HepG2 (cell line): ENCODE results near the gene ENTREP1. TPM values are rescaled to one million over a fixed set of nuclear protein-coding genes. Genes with fewer than 3 reads are reported as not detected.

ENCODE experiments used
- ATAC-seq: fragments of 200-7000 bp; cut with Tn5 transposase; 3 replicates; pipeline ENCODE4 v1.9.1; 2020; ENCODE audit warnings: mild to moderate bottlenecking, moderate library complexity
- BruUV-seq: library from RNA; stranded (reverse); fragments of 400-500 nt; replicated peaks from 2 replicates; lab custom pipeline; 2021; lab: Mats Ljungman, UMichigan
- CTCF ChIA-PET: fragments of 300-600 bp; formaldehyde crosslinking; extraction: SDS; loops from one replicate; lab custom pipeline; 2021; ENCODE audit warnings: low total read pairs, inconsistent platforms, low intra/inter-chr PET ratio; lab: Yijun Ruan, JAX
- POLR2A ChIA-PET: fragments of 350-600 bp; sonication (Branson Sonifier 250); formaldehyde crosslinking; loops from one replicate; lab custom pipeline; 2020; ENCODE audit warnings: antibody characterized with exemption, inconsistent platforms; lab: Yijun Ruan, JAX
- DNase-seq: peaks from one replicate; pipeline ENCODE4 v3.0.0-alpha.2; 2015; ENCODE audit warnings: low spot score
- FAIRE-seq: peaks from 3 replicates; lab custom pipeline; 2011; peaks lifted over from hg19 to GRCh38; lab: Jason Lieb, UNC
- H2AFZ ChIP-seq: one replicate; pipeline ENCODE4 v1.6.1; 2011; ENCODE audit warnings: low read length, inconsistent platforms
- H3K27ac ChIP-seq: fragments of 300-600 bp; 3 replicates; pipeline ENCODE4 v1.8.0; 2011; ENCODE audit warnings: mixed run types, mild to moderate bottlenecking, mixed read lengths, low read length, inconsistent platforms; ENCODE audit not compliant: insufficient read depth; ENCODE audit errors: extremely low read length
- H3K27me3 ChIP-seq, 2 experiments: fragments of 200-600 bp in 1 of 2; 2 replicates in 1 of 2; 3 replicates in 1 of 2; pipeline versions ENCODE4 v1.6.0 to v1.8.0; 2011; ENCODE audit warnings: low read length in 2 of 2, mild to moderate bottlenecking in 2 of 2, moderate library complexity in 2 of 2, inconsistent platforms in 1 of 2; ENCODE audit not compliant: insufficient read depth in 2 of 2, control insufficient read depth in 1 of 2
- H3K36me3 ChIP-seq, 2 experiments: fragments of 200-600 bp in 1 of 2; replicated peaks in 1 of 2; 2 replicates in 1 of 2; 3 replicates in 1 of 2; pipeline versions ENCODE4 v1.5.1 to v1.8.0; 2011; ENCODE audit warnings: low read length in 2 of 2, inconsistent platforms in 1 of 2; ENCODE audit not compliant: insufficient read depth in 2 of 2, control insufficient read depth in 1 of 2
- H3K4me1 ChIP-seq: 2 replicates; pipeline ENCODE4 v1.5.1; 2012; ENCODE audit warnings: low read length, inconsistent platforms; ENCODE audit not compliant: insufficient read depth
- H3K4me2 ChIP-seq: 2 replicates; pipeline ENCODE4 v1.6.0; 2011; ENCODE audit warnings: low read depth, low read length, inconsistent platforms
- H3K4me3 ChIP-seq, 3 experiments: fragments of 200-600 bp in 1 of 3; sonication (generic), shearing (Covaris generic) in 1 of 3; replicated peaks in 1 of 3; 2 replicates each; pipeline ENCODE4 v1.5.1; 2011 to 2016; ENCODE audit warnings: low read length in 3 of 3, inconsistent platforms in 2 of 3, low read depth in 2 of 3, mild to moderate bottlenecking in 2 of 3, control low read depth in 1 of 3, mixed read lengths in 1 of 3; ENCODE audit not compliant: insufficient read depth in 1 of 3
- H3K79me2 ChIP-seq: one replicate; pipeline ENCODE4 v1.6.1; 2011; ENCODE audit warnings: low read length, inconsistent platforms; ENCODE audit not compliant: insufficient read depth
- H3K9ac ChIP-seq: 2 replicates; pipeline ENCODE4 v1.6.0; 2011; ENCODE audit warnings: mild to moderate bottlenecking, low read depth, low read length, inconsistent platforms; ENCODE audit not compliant: insufficient read depth
- H3K9me3 ChIP-seq: 2 replicates; pipeline ENCODE4 v1.5.1; 2012; ENCODE audit warnings: mild to moderate bottlenecking, low read length
- H4K20me1 ChIP-seq: 2 replicates; pipeline ENCODE4 v1.6.0; 2011; ENCODE audit warnings: inconsistent platforms, mild to moderate bottlenecking, low read length, moderate library complexity; ENCODE audit not compliant: insufficient read depth
- FOXK1 ChIP-seq: sonication (generic); formaldehyde crosslinking; IDR thresholded peaks from 2 replicates; pipeline ENCODE4 v1.4.0; 2020; ENCODE audit warnings: low read depth, missing genetic modification reagents, borderline replicate concordance
- KDM3A ChIP-seq: IDR thresholded peaks from 2 replicates; pipeline ENCODE4 v1.6.1; 2018; ENCODE audit warnings: low read depth, missing compliant biosample characterization
- KDM5B ChIP-seq: sonication (generic); formaldehyde crosslinking; IDR thresholded peaks from 2 replicates; pipeline ENCODE4 v1.4.0; 2020; ENCODE audit warnings: missing genetic modification reagents, mild to moderate bottlenecking, borderline replicate concordance
- NFYC ChIP-seq: IDR thresholded peaks from 2 replicates; pipeline ENCODE4 v1.6.1; 2016; ENCODE audit warnings: missing genetic modification reagents, missing compliant biosample characterization
- NR1H2 ChIP-seq: sonication (generic); formaldehyde crosslinking; IDR thresholded peaks from 2 replicates; pipeline ENCODE4 v1.8.1; 2022; ENCODE audit warnings: low read depth, missing genetic modification reagents, borderline replicate concordance
- RNF219 ChIP-seq: sonication (generic); formaldehyde crosslinking; IDR thresholded peaks from 2 replicates; pipeline ENCODE4 v1.5.0; 2020; ENCODE audit warnings: mild to moderate bottlenecking, missing genetic modification reagents
- SALL1 ChIP-seq: sonication (generic); formaldehyde crosslinking; IDR thresholded peaks from 2 replicates; pipeline ENCODE4 v1.8.0; 2022; ENCODE audit warnings: mild to moderate bottlenecking, missing genetic modification reagents
- WIZ ChIP-seq: sonication (generic); formaldehyde crosslinking; IDR thresholded peaks from 2 replicates; pipeline ENCODE4 v1.5.1; 2020; ENCODE audit warnings: mild to moderate bottlenecking, missing genetic modification reagents
- ZNF687 ChIP-seq: sonication (generic); formaldehyde crosslinking; IDR thresholded peaks from 2 replicates; pipeline ENCODE4 v1.5.1; 2020; ENCODE audit warnings: mild to moderate bottlenecking, missing genetic modification reagents, moderate library complexity
- ZNF724P ChIP-seq: sonication (generic); formaldehyde crosslinking; IDR thresholded peaks from 2 replicates; pipeline ENCODE4 v1.8.0; 2022; ENCODE audit warnings: missing genetic modification reagents, borderline replicate concordance
- ZNF839 ChIP-seq: sonication (generic); formaldehyde crosslinking; IDR thresholded peaks from 2 replicates; pipeline ENCODE4 v1.4.0; 2020; ENCODE audit warnings: missing genetic modification reagents, mild to moderate bottlenecking, borderline replicate concordance
- WGBS: methylation state at CpG from one replicate; pipeline ENCODE4 v1.1.6; 2017; ENCODE audit warnings: low lambda C conversion rate; 5-methylcytosine and 5-hydroxymethylcytosine counted together
- in situ Hi-C: cut with HindIII; loops from 2 replicates; pipeline ENCODE4 v1.10.0; 2017; ENCODE audit warnings: low pct_unique_long_range_greater_than_20kb; ENCODE audit not compliant: extremely low pct_ligation_motif_present
- intact Hi-C: fragments of 100-400 bp; cut with micrococcal nuclease; formaldehyde crosslinking; loops from one replicate; pipeline ENCODE4 v1.10.0; 2022; ENCODE audit not compliant: unreplicated experiment
- polyA plus RNA-seq, 8 experiments: library from polyadenylated mRNA; depleted of rRNA in 3 of 8; stranded (reverse) in 7 of 8; unstranded in 1 of 8; fragments of >200 nt; fragmentation: Illumina TruSeq in 4 of 8; extraction: Trizol in 4 of 8; gene quantifications; 2 replicates each; pipeline versions ENCODE4 v1.2.1 to v1.2.3, GENCODE V29; 2011 to 2016; ENCODE audit warnings: low read depth in 4 of 8, missing spikeins in 1 of 8, mixed read lengths in 1 of 8; ENCODE audit not compliant: insufficient read depth in 1 of 8
- total RNA-seq, 5 experiments: library from RNA; depleted of rRNA; stranded (reverse); fragments of >200 nt; fragmentation: Illumina TruSeq; extraction: Trizol; gene quantifications; 2 replicates each; pipeline ENCODE4 v1.2.3, GENCODE V29; 2016; ENCODE audit warnings: low read depth in 1 of 5

The ENTREP1 gene
- total and polyA plus RNA-seq, 2 of the 13 experiments (the other 11 are each of a cell fraction or from before 2014, with no cell fraction given), result not detected

GRCh38 chr9:69411931-69412740, 87.1 kb downstream of the ENTREP1 start:
- intact Hi-C loops, result loop anchor here (2.0 kb wide), 1 partner anchor 137 kb away; no protein-coding TSS in a partner anchor
- FAIRE-seq, result no peak

GRCh38 chr9:69412741-69413150, 87.7 kb downstream of the ENTREP1 start:
- in situ Hi-C loops, result no loop called here
- peak; percentile 39 for DNase-seq
- CTCF ChIA-PET, result interaction anchor here (0.7 to 1.7 kb wide), 3 partner anchors 136 to 520 kb away, joined by 3 to 9 read pairs (median 5); no protein-coding TSS in a partner anchor
- TF ChIP-seq ZNF687 (CRISPR knock-in tag) (peak; percentile 22; the same call in 1 of the 2 replicates), RNF219 (no peak), ZNF839 (CRISPR knock-in tag) (0 out of 2 replicates have a peak, but pooled peaks have one; percentile 62), SALL1 (CRISPR knock-in tag) (peak; percentile 24), KDM5B (peak; percentile 40; the same call in 1 of the 2 replicates), NFYC (CRISPR knock-in tag) (no peak), WIZ (CRISPR knock-in tag) (no peak)

More at GRCh38 chr9:69411931-69412740, 87.1 kb downstream of the ENTREP1 start:
- in situ Hi-C loops, result no loop called here
- TF ChIP-seq ZNF724P, result no peak
- no peak for TF ChIP-seq FOXK1 (CRISPR knock-in tag)
- TF ChIP-seq KDM3A (CRISPR knock-in tag), result no peak
- TF ChIP-seq NR1H2, result no peak
- H3K9me3 ChIP-seq, result no peaks in the 10 kb centered on the region
- BruUV-seq, result no TSS peak
- no peaks in the 10 kb centered on the region for H4K20me1 ChIP-seq
- WGBS, result 45% methylated on average over 36 of the region's 52 CpGs
- no peak overlapping the region for H3K4me2 ChIP-seq
- DNase-seq (no peak), ATAC-seq (peak; percentile 53)
- no peak overlapping the region for H3K27ac ChIP-seq
- H3K4me1 ChIP-seq, result no peaks in the 10 kb centered on the region
- POLR2A ChIA-PET, result no interaction called here
- no peak overlapping the region for H2AFZ ChIP-seq
- H3K79me2 ChIP-seq, result no peaks in the 10 kb centered on the region
- CTCF ChIA-PET, result interaction anchor here (0.7 to 1.7 kb wide), 3 partner anchors 137 to 521 kb away, joined by 3 to 9 read pairs (median 5); no protein-coding TSS in a partner anchor
- H3K4me3 ChIP-seq, result no peak overlapping the region
- H3K36me3 ChIP-seq, result no peaks in the 10 kb centered on the region
- no peak overlapping the region for H3K9ac ChIP-seq
- H3K27me3 ChIP-seq, result peaks cover 0 to 25% of the 10 kb centered on the region in 2 experiments; a peak in 2 of 5 replicates

More at GRCh38 chr9:69412741-69413150, 87.7 kb downstream of the ENTREP1 start:
- intact Hi-C loops, result loop anchor here (2.0 kb wide), 1 partner anchor 136 kb away; no protein-coding TSS in a partner anchor
- Histone ChIP-seq H3K4me1 (no peaks in the 10 kb centered on the region), H3K27ac (no peak overlapping the region), H3K4me2 (0 out of 2 replicates have a peak overlapping the region, but pooled peaks have one; percentile 18), H3K79me2 (no peaks in the 10 kb centered on the region), H3K36me3 (no peaks in the 10 kb centered on the region), H4K20me1 (no peaks in the 10 kb centered on the region), H3K9me3 (no peaks in the 10 kb centered on the region), H2AFZ (no peak overlapping the region), H3K9ac (no peak overlapping the region), H3K4me3 (no peak overlapping the region), H3K27me3 (peaks cover 0 to 25% of the 10 kb centered on the region in 2 experiments; a peak in 2 of 5 replicates)
- POLR2A ChIA-PET, result no interaction called here
- WGBS, result 23% methylated on average over 20 of the region's 20 CpGs
- FAIRE-seq, result peak; percentile 56
- BruUV-seq, result no TSS peak
- ATAC-seq, result peak; percentile 100
